Stimulated activated memory B cell treated with anti-CD40 and anti-IgM and Interleukin-4, amounts not matched to agents 10 μg/mL and 1 μg/mL and 100 μg/mL, for 72 hours (primary cell): ENCODE measurements around the gene SP3.
A peak's percentile ranks its signal among the peaks of the same experiment; 100 is the strongest.

ENCODE experiments used
- ATAC-seq: fragments of 150-1000 bp; cut with Tn5 transposase; 2 replicates; pipeline ENCODE4 v1.10.0; 2021
- H3K27ac Mint-ChIP-seq: one replicate; pipeline ENCODE4 v1.8.0; 2022; ENCODE audit warnings: mild to moderate bottlenecking, mixed read lengths
- H3K27me3 Mint-ChIP-seq: one replicate; pipeline ENCODE4 v1.8.0; 2022; ENCODE audit warnings: mixed read lengths
- H3K36me3 Mint-ChIP-seq: one replicate; pipeline ENCODE4 v1.8.0; 2022; ENCODE audit warnings: mixed read lengths
- H3K4me1 Mint-ChIP-seq: one replicate; pipeline ENCODE4 v1.8.0; 2022; ENCODE audit warnings: mixed read lengths
- H3K4me3 Mint-ChIP-seq: one replicate; pipeline ENCODE4 v1.8.0; 2022; ENCODE audit warnings: mild to moderate bottlenecking, moderate library complexity, mixed read lengths
- H3K9me3 Mint-ChIP-seq: one replicate; pipeline ENCODE4 v1.8.0; 2022; ENCODE audit warnings: mixed read lengths

SP3 gene

GRCh38 chr2:173963817-173964564 lies 1.2 kb downstream of the SP3 start:
- Mint-ChIP-seq H3K36me3 (peaks cover 40% of the 10 kb centered on the region), H3K27ac (peak overlapping the region; percentile 99)

GRCh38 chr2:173963323-173963816 lies 1.8 kb downstream of the SP3 start:
- peaks cover 44% of the 10 kb centered on the region for H3K36me3 Mint-ChIP-seq
- H3K27me3 Mint-ChIP-seq: no peaks in the 10 kb centered on the region
- peaks cover 51% of the 10 kb centered on the region for H3K4me1 Mint-ChIP-seq
- peak overlapping the region; percentile 93 for H3K4me3 Mint-ChIP-seq
- H3K27ac Mint-ChIP-seq: peak overlapping the region; percentile 99
- ATAC-seq: peak; percentile 49
- no peaks in the 10 kb centered on the region for H3K9me3 Mint-ChIP-seq

More at GRCh38 chr2:173963817-173964564, 1.2 kb downstream of the SP3 start:
- Mint-ChIP-seq H3K4me3 (peak overlapping the region; percentile 93), H3K27me3 (no peaks in the 10 kb centered on the region), H3K9me3 (no peaks in the 10 kb centered on the region), H3K4me1 (peaks cover 48% of the 10 kb centered on the region)
- ATAC-seq: peak; percentile 81

GRCh38 chr2:173962583-173963110 lies 2.5 kb downstream of the SP3 start:
- Mint-ChIP-seq H3K27me3 (no peaks in the 10 kb centered on the region), H3K27ac (peak overlapping the region; percentile 99), H3K4me3 (peak overlapping the region; percentile 93), H3K4me1 (peaks cover 55% of the 10 kb centered on the region), H3K36me3 (peaks cover 47% of the 10 kb centered on the region), H3K9me3 (no peaks in the 10 kb centered on the region)
- ATAC-seq: no peak

- no peaks in the 10 kb centered on the region for H3K27me3 Mint-ChIP-seq
- peaks cover 60% of the 10 kb centered on the region for H3K4me1 Mint-ChIP-seq
- H3K4me3 Mint-ChIP-seq: peak overlapping the region; percentile 93
- H3K9me3 Mint-ChIP-seq: no peaks in the 10 kb centered on the region
- H3K27ac Mint-ChIP-seq: peak overlapping the region; percentile 99
- ATAC-seq: no peak
- H3K36me3 Mint-ChIP-seq: peaks cover 47% of the 10 kb centered on the region
Measured at GRCh38 chr2:173962031-173962430, 3.1 kb downstream of the SP3 start.

- Mint-ChIP-seq H3K9me3 (no peaks in the 10 kb centered on the region), H3K27ac (no peak overlapping the region)
- ATAC-seq: no peak
Measured at GRCh38 chr2:173961346-173961705, 3.8 kb downstream of the SP3 start.

GRCh38 chr2:173959909-173960308 lies 5.3 kb downstream of the SP3 start:
- Mint-ChIP-seq H3K9me3 (no peaks in the 10 kb centered on the region), H3K36me3 (peaks cover 59% of the 10 kb centered on the region)

More at GRCh38 chr2:173961346-173961705, 3.8 kb downstream of the SP3 start:
- no peaks in the 10 kb centered on the region for H3K27me3 Mint-ChIP-seq
- peaks cover 47% of the 10 kb centered on the region for H3K36me3 Mint-ChIP-seq
- H3K4me1 Mint-ChIP-seq: peaks cover 60% of the 10 kb centered on the region
- H3K4me3 Mint-ChIP-seq: no peak overlapping the region

GRCh38 chr2:173959358-173959884 lies 5.8 kb downstream of the SP3 start:
- H3K4me3 Mint-ChIP-seq: peak overlapping the region; percentile 51
- H3K27me3 Mint-ChIP-seq: no peaks in the 10 kb centered on the region
- H3K27ac Mint-ChIP-seq: peak overlapping the region; percentile 55
- peaks cover 63% of the 10 kb centered on the region for H3K36me3 Mint-ChIP-seq
- no peak for ATAC-seq
- no peaks in the 10 kb centered on the region for H3K9me3 Mint-ChIP-seq
- H3K4me1 Mint-ChIP-seq: peaks cover 72% of the 10 kb centered on the region

More at GRCh38 chr2:173959909-173960308, 5.3 kb downstream of the SP3 start:
- ATAC-seq: no peak
- Mint-ChIP-seq H3K27ac (peak overlapping the region; percentile 27), H3K4me1 (peaks cover 69% of the 10 kb centered on the region), H3K27me3 (no peaks in the 10 kb centered on the region), H3K4me3 (peak overlapping the region; percentile 21)

- H3K9me3 Mint-ChIP-seq: no peaks in the 10 kb centered on the region
- H3K4me1 Mint-ChIP-seq: peaks cover 79% of the 10 kb centered on the region
- peaks cover 67% of the 10 kb centered on the region for H3K36me3 Mint-ChIP-seq
- H3K27ac Mint-ChIP-seq: no peak overlapping the region
- H3K27me3 Mint-ChIP-seq: no peaks in the 10 kb centered on the region
- H3K4me3 Mint-ChIP-seq: no peak overlapping the region
- no peak for ATAC-seq
Measured at GRCh38 chr2:173958198-173958846, 6.9 kb downstream of the SP3 start.

- Mint-ChIP-seq H3K36me3 (peaks cover 65% of the 10 kb centered on the region), H3K4me1 (peaks cover 81% of the 10 kb centered on the region), H3K4me3 (no peak overlapping the region), H3K9me3 (no peaks in the 10 kb centered on the region), H3K27ac (no peak overlapping the region), H3K27me3 (no peaks in the 10 kb centered on the region)
- ATAC-seq: no peak
Measured at GRCh38 chr2:173957517-173957916, 7.7 kb downstream of the SP3 start.

GRCh38 chr2:173956454-173956853 lies 8.7 kb downstream of the SP3 start:
- Mint-ChIP-seq H3K27me3 (no peaks in the 10 kb centered on the region), H3K9me3 (no peaks in the 10 kb centered on the region), H3K27ac (no peak overlapping the region), H3K36me3 (peaks cover 65% of the 10 kb centered on the region), H3K4me3 (no peak overlapping the region), H3K4me1 (peaks cover 83% of the 10 kb centered on the region)
- ATAC-seq: no peak

- H3K9me3 Mint-ChIP-seq: no peaks in the 10 kb centered on the region
- peaks cover 84% of the 10 kb centered on the region for H3K4me1 Mint-ChIP-seq
- H3K4me3 Mint-ChIP-seq: no peak overlapping the region
- H3K27ac Mint-ChIP-seq: no peak overlapping the region
- no peak for ATAC-seq
- no peaks in the 10 kb centered on the region for H3K27me3 Mint-ChIP-seq
- H3K36me3 Mint-ChIP-seq: peaks cover 60% of the 10 kb centered on the region
Measured at GRCh38 chr2:173955867-173956266, 9.3 kb downstream of the SP3 start.

GRCh38 chr2:173955004-173955403 lies 10.2 kb downstream of the SP3 start:
- no peak overlapping the region for H3K4me3 Mint-ChIP-seq
- no peaks in the 10 kb centered on the region for H3K27me3 Mint-ChIP-seq
- peaks cover 53% of the 10 kb centered on the region for H3K36me3 Mint-ChIP-seq
- H3K27ac Mint-ChIP-seq: no peak overlapping the region
- H3K9me3 Mint-ChIP-seq: no peaks in the 10 kb centered on the region
- no peak for ATAC-seq
- H3K4me1 Mint-ChIP-seq: peaks cover 78% of the 10 kb centered on the region

GRCh38 chr2:173953047-173953424 lies 12.1 kb downstream of the SP3 start:
- no peak for ATAC-seq
- H3K36me3 Mint-ChIP-seq: peaks cover 36% of the 10 kb centered on the region
- peaks cover 70% of the 10 kb centered on the region for H3K4me1 Mint-ChIP-seq
- no peaks in the 10 kb centered on the region for H3K27me3 Mint-ChIP-seq
- no peak overlapping the region for H3K27ac Mint-ChIP-seq
- no peaks in the 10 kb centered on the region for H3K9me3 Mint-ChIP-seq
- no peak overlapping the region for H3K4me3 Mint-ChIP-seq

- H3K9me3 Mint-ChIP-seq: no peaks in the 10 kb centered on the region
- H3K27me3 Mint-ChIP-seq: no peaks in the 10 kb centered on the region
- ATAC-seq: no peak
- H3K27ac Mint-ChIP-seq: no peak overlapping the region
- H3K36me3 Mint-ChIP-seq: peaks cover 42% of the 10 kb centered on the region
- H3K4me3 Mint-ChIP-seq: no peak overlapping the region
- H3K4me1 Mint-ChIP-seq: peaks cover 74% of the 10 kb centered on the region
Measured at GRCh38 chr2:173952267-173953046, 12.7 kb downstream of the SP3 start.

GRCh38 chr2:173948842-173949241 lies 16.3 kb downstream of the SP3 start:
- H3K4me3 Mint-ChIP-seq: no peak overlapping the region
- H3K27ac Mint-ChIP-seq: no peak overlapping the region
- H3K9me3 Mint-ChIP-seq: no peaks in the 10 kb centered on the region
- no peak for ATAC-seq
- no peaks in the 10 kb centered on the region for H3K27me3 Mint-ChIP-seq
- H3K36me3 Mint-ChIP-seq: peaks cover 30% of the 10 kb centered on the region
- peaks cover 59% of the 10 kb centered on the region for H3K4me1 Mint-ChIP-seq
